T-cell (primary cell): ENCODE data around the gene TRIM14. TPM values are rescaled to one million over a fixed set of nuclear protein-coding genes. Genes with fewer than 3 reads are reported as not detected.
A peak's percentile ranks its signal among the peaks of the same experiment; 100 is the strongest.

Experiments used
- ATAC-seq, 4 experiments: fragments of 200-7000 bp in 3 of 4; fragments of 150-1000 bp in 1 of 4; cut with Tn5 transposase; replicated peaks in 1 of 4; 1 replicate in 3 of 4; 2 replicates in 1 of 4; pipeline ENCODE4 v1.10.0; 2021; ENCODE audit warnings: moderate library complexity in 3 of 4, mild to moderate bottlenecking in 2 of 4, moderate number of reproducible peaks in 1 of 4
- CTCF ChIA-PET, 2 donors: fragments of 300-600 bp; sonication (Branson Sonifier 250); formaldehyde crosslinking; loops; one replicate each; lab custom pipeline; 2022; ENCODE audit warnings: antibody characterized with exemption in 2 of 2; lab: Charles Lee
- POLR2A ChIA-PET, 2 donors: fragments of 300-600 bp; sonication (Branson Sonifier 250); formaldehyde crosslinking; loops; one replicate each; lab custom pipeline; 2022; ENCODE audit warnings: antibody characterized with exemption in 2 of 2; lab: Charles Lee
- DNase-seq, 35 experiments: peaks; one replicate each; pipeline versions ENCODE4 v3.0.0 to v3.0.0-alpha.2; 2013 to 2023
- H3K27ac ChIP-seq: one replicate; pipeline ENCODE4 v1.5.1; 2013; ENCODE audit warnings: low read length
- H3K27me3 ChIP-seq, 2 experiments: replicated peaks in 1 of 2; 1 replicate in 1 of 2; 2 replicates in 1 of 2; pipeline versions ENCODE4 v1.6.1 to v1.7.0; 2013; ENCODE audit warnings: low read length in 1 of 2, mixed read lengths in 1 of 2; ENCODE audit not compliant: control insufficient read depth in 2 of 2, insufficient read depth in 2 of 2; ENCODE audit errors: extremely low read depth in 1 of 2
- H3K36me3 ChIP-seq, 2 donors: 1 replicate in 1 of 2; 2 replicates in 1 of 2; pipeline versions ENCODE4 v1.6.1 to v1.7.0; 2013; ENCODE audit warnings: low read length in 1 of 2; ENCODE audit not compliant: control insufficient read depth in 2 of 2, insufficient read depth in 1 of 2; ENCODE audit errors: extremely low read depth in 1 of 2
- H3K4me1 ChIP-seq, 2 experiments: 1 replicate in 1 of 2; 2 replicates in 1 of 2; pipeline versions ENCODE4 v1.6.1 to v1.7.0; 2013; ENCODE audit warnings: low read length in 2 of 2, mixed read lengths in 1 of 2; ENCODE audit not compliant: insufficient read depth in 2 of 2, control insufficient read depth in 1 of 2; ENCODE audit errors: extremely low read depth in 1 of 2
- H3K4me3 ChIP-seq, 2 donors: 1 replicate in 1 of 2; 2 replicates in 1 of 2; pipeline versions ENCODE4 v1.5.1 to v1.7.0; 2013; ENCODE audit warnings: mild to moderate bottlenecking in 2 of 2, low read length in 1 of 2, moderate library complexity in 1 of 2; ENCODE audit not compliant: control insufficient read depth in 1 of 2; ENCODE audit errors: extremely low read depth in 1 of 2
- H3K9me3 ChIP-seq: 2 replicates; pipeline ENCODE4 v1.7.0; 2013
- H3K27ac Mint-ChIP-seq, 2 donors: one replicate each; pipeline ENCODE4 v1.8.0; 2020 to 2021; ENCODE audit warnings: mild to moderate bottlenecking in 2 of 2, mixed read lengths in 2 of 2
- H3K27me3 Mint-ChIP-seq, 2 donors: one replicate each; pipeline ENCODE4 v1.8.0; 2021 to 2022; ENCODE audit warnings: mixed read lengths in 2 of 2
- H3K36me3 Mint-ChIP-seq: one replicate; pipeline ENCODE4 v1.8.0; 2021; ENCODE audit warnings: mixed read lengths
- H3K4me1 Mint-ChIP-seq, 3 donors: one replicate each; pipeline ENCODE4 v1.8.0; 2020 to 2022; ENCODE audit warnings: mixed read lengths in 3 of 3, mild to moderate bottlenecking in 1 of 3
- H3K4me3 Mint-ChIP-seq, 3 donors: one replicate each; pipeline ENCODE4 v1.8.0; 2020 to 2022; ENCODE audit warnings: mild to moderate bottlenecking in 3 of 3, mixed read lengths in 3 of 3, moderate library complexity in 3 of 3
- H3K9me3 Mint-ChIP-seq, 3 donors: one replicate each; pipeline ENCODE4 v1.8.0; 2020 to 2022; ENCODE audit warnings: mixed read lengths in 3 of 3
- WGBS: methylation state at CpG from one replicate; pipeline ENCODE4 v1.1.5; 2013; ENCODE audit warnings: missing lambda C conversion rate; ENCODE audit not compliant: insufficient coverage; 5-methylcytosine and 5-hydroxymethylcytosine counted together
- total RNA-seq, 35 experiments: library from RNA in 6 of 35; stranded (reverse) in 6 of 35; fragments of 120-200 nt in 1 of 35; gene quantifications; one replicate each; pipeline versions ENCODE4 v1.2.1 to v1.2.4 and lab custom pipeline; 2013 to 2026

TRIM14 gene
- total RNA-seq, 5 donors from 2014 or later (not counting 1 experiment from before 2014, with no cell fraction given), result 75.7 to 98.9 (median 85.3) TPM

- Mint-ChIP-seq H3K4me1 (peaks cover 0 to 5% (median 0%) of the 10 kb centered on the region in 3 donors), H3K9me3 (no peaks in the 10 kb centered on the region), H3K36me3 (peaks cover 19% of the 10 kb centered on the region), H3K27ac (no peak overlapping the region), H3K27me3 (no peaks in the 10 kb centered on the region), H3K4me3 (no peak overlapping the region)
- ChIA-PET CTCF (no interaction called here), POLR2A (no interaction called here)
- ATAC-seq (no peak), DNase-seq (no peak)
- Histone ChIP-seq H3K27ac (no peak overlapping the region), H3K9me3 (no peaks in the 10 kb centered on the region), H3K36me3 (peaks cover 8 to 45% of the 10 kb centered on the region in 2 donors), H3K27me3 (peaks cover 0 to 2% of the 10 kb centered on the region in 2 experiments), H3K4me3 (no peak overlapping the region), H3K4me1 (no peaks in the 10 kb centered on the region)
- WGBS, result 98% methylated on average over 3 of the region's 7 CpGs
Observed at GRCh38 chr9:98135938-98136337, 16.9 kb upstream of the TRIM14 start.

- Mint-ChIP-seq H3K9me3 (no peaks in the 10 kb centered on the region), H3K4me3 (no peak overlapping the region), H3K27ac (peak overlapping the region in 1 of 2 donors; percentile 19), H3K27me3 (no peaks in the 10 kb centered on the region), H3K4me1 (peaks cover 0 to 5% (median 0%) of the 10 kb centered on the region in 3 donors), H3K36me3 (peaks cover 21% of the 10 kb centered on the region)
- Histone ChIP-seq H3K27ac (no peak overlapping the region), H3K4me1 (no peaks in the 10 kb centered on the region), H3K4me3 (no peak overlapping the region), H3K9me3 (no peaks in the 10 kb centered on the region), H3K36me3 (peaks cover 8 to 48% of the 10 kb centered on the region in 2 donors), H3K27me3 (peaks cover 0 to 2% of the 10 kb centered on the region in 2 experiments)
- DNase-seq (no peak), ATAC-seq (no peak)
- POLR2A ChIA-PET, result no interaction called here
- CTCF ChIA-PET, result no interaction called here
- no CpG with 5 or more reads among the region's 4 CpGs for WGBS
Observed at GRCh38 chr9:98135558-98135934, 16.5 kb upstream of the TRIM14 start.

GRCh38 chr9:98134702-98135557 is 15.9 kb upstream of the TRIM14 start:
- no peaks in the 10 kb centered on the region for H3K9me3 ChIP-seq
- no peak for DNase-seq
- no peaks in the 10 kb centered on the region for H3K4me1 ChIP-seq
- peaks cover 8 to 52% of the 10 kb centered on the region in 2 donors for H3K36me3 ChIP-seq
- Mint-ChIP-seq H3K4me3 (no peak overlapping the region), H3K9me3 (no peaks in the 10 kb centered on the region), H3K4me1 (peaks cover 0 to 5% (median 0%) of the 10 kb centered on the region in 3 donors), H3K27me3 (no peaks in the 10 kb centered on the region), H3K27ac (no peak overlapping the region), H3K36me3 (peaks cover 24% of the 10 kb centered on the region)
- H3K4me3 ChIP-seq, result no peak overlapping the region
- CTCF ChIA-PET, result no interaction called here
- H3K27me3 ChIP-seq, result peaks cover 0 to 2% of the 10 kb centered on the region in 2 experiments
- H3K27ac ChIP-seq, result no peak overlapping the region
- 92% methylated on average over 10 of the region's 12 CpGs for WGBS
- ATAC-seq, result no peak
- POLR2A ChIA-PET, result no interaction called here

GRCh38 chr9:98132806-98133631 is 14.0 kb upstream of the TRIM14 start:
- Mint-ChIP-seq H3K9me3 (no peaks in the 10 kb centered on the region), H3K27me3 (no peaks in the 10 kb centered on the region), H3K4me1 (peaks cover 0 to 12% (median 0%) of the 10 kb centered on the region in 3 donors), H3K4me3 (no peak overlapping the region), H3K36me3 (peaks cover 31% of the 10 kb centered on the region), H3K27ac (no peak overlapping the region)
- Histone ChIP-seq H3K9me3 (no peaks in the 10 kb centered on the region), H3K4me3 (no peak overlapping the region), H3K27ac (no peak overlapping the region), H3K27me3 (peaks cover 0 to 2% of the 10 kb centered on the region in 2 experiments), H3K4me1 (peaks cover 0 to 5% of the 10 kb centered on the region in 2 experiments), H3K36me3 (peaks cover 8 to 62% of the 10 kb centered on the region in 2 donors)
- DNase-seq (no peak), ATAC-seq (no peak)
- 88% methylated on average over 10 of the region's 14 CpGs for WGBS
- ChIA-PET CTCF (interaction anchor here in 1 of 2 donors (0.6 kb wide), 1 partner anchor 11 kb away, joined by 4 read pairs; no protein-coding TSS in a partner anchor), POLR2A (no interaction called here)

- no peak overlapping the region for H3K4me3 Mint-ChIP-seq
Observed at GRCh38 chr9:98132158-98132557, 13.1 kb upstream of the TRIM14 start.

More at GRCh38 chr9:98132158-98132557, 13.1 kb upstream of the TRIM14 start:
- peaks cover 0 to 5% of the 10 kb centered on the region in 2 experiments for H3K4me1 ChIP-seq
- 98% methylated on average over 6 of the region's 9 CpGs for WGBS
- H3K36me3 ChIP-seq, result peaks cover 3 to 61% of the 10 kb centered on the region in 2 donors
- Mint-ChIP-seq H3K4me1 (peaks cover 0 to 12% (median 0%) of the 10 kb centered on the region in 3 donors), H3K36me3 (peaks cover 28% of the 10 kb centered on the region), H3K27me3 (no peaks in the 10 kb centered on the region), H3K27ac (no peak overlapping the region), H3K9me3 (no peaks in the 10 kb centered on the region)
- no peak for DNase-seq
- no peak overlapping the region for H3K27ac ChIP-seq
- no peak overlapping the region for H3K4me3 ChIP-seq
- ATAC-seq, result no peak
- ChIA-PET POLR2A (no interaction called here), CTCF (interaction anchor here in 1 of 2 donors (1.0 kb wide), 1 partner anchor 58 kb away, joined by 3 read pairs; no protein-coding TSS in a partner anchor)
- peaks cover 0 to 2% of the 10 kb centered on the region in 2 experiments for H3K27me3 ChIP-seq
- H3K9me3 ChIP-seq, result no peaks in the 10 kb centered on the region
